HEK293T (cell line): ENCODE results near the gene HS6ST1.

ENCODE experiments used
- FOXA1 ChIP-seq: fragments of 450-650 bp; IDR thresholded peaks from 2 replicates; pipeline ENCODE4 v1.6.1; 2016; ENCODE audit warnings: mild to moderate bottlenecking
- FOXK2 ChIP-seq: fragments of 450-650 bp; IDR thresholded peaks from 2 replicates; pipeline ENCODE4 v1.6.1; 2016; ENCODE audit warnings: mild to moderate bottlenecking
- TF ChIP-seq, protein P1 (sequence below): fragments of 450-650 bp; IDR thresholded peaks from 2 replicates; pipeline ENCODE4 v1.6.1; 2016

- TF ChIP-seq, protein P1, sequence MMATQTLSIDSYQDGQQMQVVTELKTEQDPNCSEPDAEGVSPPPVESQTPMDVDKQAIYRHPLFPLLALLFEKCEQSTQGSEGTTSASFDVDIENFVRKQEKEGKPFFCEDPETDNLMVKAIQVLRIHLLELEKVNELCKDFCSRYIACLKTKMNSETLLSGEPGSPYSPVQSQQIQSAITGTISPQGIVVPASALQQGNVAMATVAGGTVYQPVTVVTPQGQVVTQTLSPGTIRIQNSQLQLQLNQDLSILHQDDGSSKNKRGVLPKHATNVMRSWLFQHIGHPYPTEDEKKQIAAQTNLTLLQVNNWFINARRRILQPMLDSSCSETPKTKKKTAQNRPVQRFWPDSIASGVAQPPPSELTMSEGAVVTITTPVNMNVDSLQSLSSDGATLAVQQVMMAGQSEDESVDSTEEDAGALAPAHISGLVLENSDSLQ, result no peak
- TF ChIP-seq FOXK2 (no peak), FOXA1 (no peak)
These were observed 10.9 kb upstream of the HS6ST1 start for GRCh38 chr2:128329607-128330006.
